IMR-90 (cell line): ENCODE results near the gene MRPL38. TPM values are rescaled to one million over a fixed set of nuclear protein-coding genes. Genes with fewer than 3 reads are reported as not detected.
"Not testable (repeated sequence)": the region's sequence is repeated elsewhere in the genome, so short reads cannot be mapped to it uniquely, and the experiment has no call there.

Source experiments
- ATAC-seq: fragments of 200-7000 bp; cut with Tn5 transposase; 2 replicates; pipeline ENCODE4 v1.9.1; 2020; ENCODE audit warnings: low read depth, mild to moderate bottlenecking, moderate library complexity
- BruUV-seq: library from RNA; stranded (reverse); fragments of 400-500 nt; replicated peaks from 2 replicates; lab custom pipeline; 2021; lab: Mats Ljungman, UMichigan
- CTCF ChIA-PET: fragments of 300-600 bp; formaldehyde crosslinking; extraction: SDS; loops from one replicate; lab custom pipeline; 2021; ENCODE audit warnings: antibody characterized with exemption; lab: Yijun Ruan, JAX
- POLR2A ChIA-PET: fragments of 300-600 bp; sonication (Branson Sonifier 250); formaldehyde crosslinking; loops from one replicate; lab custom pipeline; 2022; ENCODE audit warnings: antibody characterized with exemption; ENCODE audit not compliant: unreplicated experiment; lab: Charles Lee
- DNase-seq: peaks from one replicate; pipeline ENCODE4 v3.0.0; 2013
- H2AFZ ChIP-seq: replicated peaks from 2 replicates; pipeline ENCODE3; 2013; ENCODE audit warnings: low read length, mild to moderate bottlenecking; ENCODE audit not compliant: poor library complexity
- H2AK5ac ChIP-seq: 2 replicates; pipeline ENCODE4 v1.6.1; 2013; ENCODE audit warnings: low read depth, low read length, inconsistent platforms
- H2AK9ac ChIP-seq: replicated peaks from 2 replicates; pipeline ENCODE3; 2013; ENCODE audit warnings: mild to moderate bottlenecking, low read depth, low read length, moderate library complexity; ENCODE audit not compliant: poor library complexity
- H2BK120ac ChIP-seq: 2 replicates; pipeline ENCODE4 v1.6.1; 2013; ENCODE audit warnings: low read depth, low read length, inconsistent platforms
- H2BK15ac ChIP-seq: 3 replicates; pipeline ENCODE4 v1.6.1; 2013; ENCODE audit warnings: low read depth, low read length, inconsistent platforms
- H2BK20ac ChIP-seq: 2 replicates; pipeline ENCODE4 v1.6.1; 2013; ENCODE audit warnings: low read depth, mild to moderate bottlenecking, inconsistent platforms, low read length, moderate library complexity
- H2BK5ac ChIP-seq: 2 replicates; pipeline ENCODE4 v1.6.1; 2013; ENCODE audit warnings: mild to moderate bottlenecking, low read depth, low read length, inconsistent platforms; ENCODE audit not compliant: poor library complexity, severe bottlenecking
- H3K14ac ChIP-seq: replicated peaks from 2 replicates; pipeline ENCODE4 v1.6.1; 2013; ENCODE audit warnings: low read depth, low read length, inconsistent platforms
- H3K18ac ChIP-seq: 2 replicates; pipeline ENCODE4 v1.6.1; 2013; ENCODE audit warnings: low read depth, low read length, control low read depth
- H3K23ac ChIP-seq: 2 replicates; pipeline ENCODE4 v1.6.1; 2013; ENCODE audit warnings: low read depth, low read length, inconsistent platforms
- H3K27ac ChIP-seq: 2 replicates; pipeline ENCODE4 v1.5.1; 2013; ENCODE audit warnings: mild to moderate bottlenecking, control low read depth, low read length; ENCODE audit not compliant: insufficient read depth
- H3K27me3 ChIP-seq: 2 replicates; pipeline ENCODE4 v1.6.1; 2013; ENCODE audit warnings: low read length; ENCODE audit not compliant: control insufficient read depth, insufficient read depth
- H3K36me3 ChIP-seq: 2 replicates; pipeline ENCODE4 v1.6.1; 2013; ENCODE audit warnings: low read length, mixed read lengths; ENCODE audit not compliant: control insufficient read depth, insufficient read depth
- H3K4ac ChIP-seq: 2 replicates; pipeline ENCODE4 v1.6.1; 2013; ENCODE audit warnings: low read depth, low read length, inconsistent platforms
- H3K4me1 ChIP-seq: 2 replicates; pipeline ENCODE4 v1.6.1; 2013; ENCODE audit warnings: low read length, mixed read lengths; ENCODE audit not compliant: control insufficient read depth, insufficient read depth
- H3K4me2 ChIP-seq: 2 replicates; pipeline ENCODE4 v1.6.1; 2013; ENCODE audit warnings: low read depth, mild to moderate bottlenecking, control low read depth, low read length, moderate library complexity
- H3K4me3 ChIP-seq: 2 replicates; pipeline ENCODE4 v1.5.1; 2013; ENCODE audit warnings: low read depth, mild to moderate bottlenecking, control low read depth, low read length, moderate library complexity; ENCODE audit not compliant: insufficient read depth
- H3K56ac ChIP-seq: 2 replicates; pipeline ENCODE4 v1.6.1; 2013; ENCODE audit warnings: low read length, inconsistent platforms; ENCODE audit not compliant: insufficient read depth; ENCODE audit errors: extremely low read depth
- H3K79me1 ChIP-seq, 2 experiments: 2 replicates each; pipeline ENCODE4 v1.6.1; 2013; ENCODE audit warnings: low read length in 2 of 2, inconsistent platforms in 1 of 2, low read depth in 1 of 2
- H3K9ac ChIP-seq: 2 replicates; pipeline ENCODE4 v1.6.1; 2013; ENCODE audit warnings: low read depth, low read length, control low read depth
- H3K9me1 ChIP-seq: 2 replicates; pipeline ENCODE4 v1.6.1; 2013; ENCODE audit warnings: low read length, inconsistent platforms; ENCODE audit not compliant: insufficient read depth
- H3K9me3 ChIP-seq: 2 replicates; pipeline ENCODE4 v1.6.1; 2013; ENCODE audit warnings: low read length; ENCODE audit not compliant: control insufficient read depth, insufficient read depth
- H4K20me1 ChIP-seq: 2 replicates; pipeline ENCODE4 v1.6.1; 2013; ENCODE audit warnings: low read length, inconsistent platforms; ENCODE audit not compliant: insufficient read depth
- H4K5ac ChIP-seq: 2 replicates; pipeline ENCODE4 v1.6.1; 2013; ENCODE audit warnings: mild to moderate bottlenecking, low read depth, low read length, control low read depth
- H4K8ac ChIP-seq, 2 experiments: 2 replicates each; pipeline ENCODE4 v1.6.1; 2013; ENCODE audit warnings: low read depth in 2 of 2, low read length in 2 of 2, control low read depth in 1 of 2, inconsistent platforms in 1 of 2
- H4K91ac ChIP-seq: 2 replicates; pipeline ENCODE4 v1.6.1; 2013; ENCODE audit warnings: low read depth, low read length, inconsistent platforms; ENCODE audit not compliant: insufficient read depth
- BHLHE40 ChIP-seq: fragments of 150-350 bp; IDR thresholded peaks from 2 replicates; pipeline ENCODE4 v1.6.1; 2016; ENCODE audit warnings: mild to moderate bottlenecking, low read depth, low read length
- CEBPB ChIP-seq: IDR thresholded peaks from 2 replicates; pipeline ENCODE4 v1.6.1; 2012; ENCODE audit warnings: low read depth, low read length, improper control_type of control experiment
- RAD21 ChIP-seq: IDR thresholded peaks from 2 replicates; pipeline ENCODE4 v1.6.1; 2012; ENCODE audit warnings: low read length, improper control_type of control experiment
- WGBS, 2 experiments: methylation state at CpG; one replicate each; pipeline versions ENCODE4 v1.1.5 to v1.1.7; 2013; ENCODE audit warnings: missing lambda C conversion rate in 2 of 2; ENCODE audit not compliant: insufficient read length in 1 of 2; ENCODE audit errors: extremely low coverage in 2 of 2; 5-methylcytosine and 5-hydroxymethylcytosine counted together
- dilution Hi-C: fragments of 300-500 bp; cut with HindIII; formaldehyde crosslinking; loops from one replicate; pipeline ENCODE4 v1.14.3; 2018; ENCODE audit warnings: low sequenced_read_pairs; ENCODE audit not compliant: unreplicated experiment
- in situ Hi-C: fragments of 300-500 bp; cut with MboI; formaldehyde crosslinking; loops from 3 replicates; pipeline ENCODE4 v1.14.3; 2019; ENCODE audit warnings: low sequenced_read_pairs, inconsistent platforms, mixed read lengths
- intact Hi-C: fragments of 100-400 bp; cut with micrococcal nuclease; formaldehyde crosslinking; loops from 2 replicates; pipeline ENCODE4 v1.10.0; 2022
- polyA plus RNA-seq, 3 experiments: library from polyadenylated mRNA; depleted of rRNA; stranded (reverse); fragments of >200 nt; gene quantifications; 2 replicates each; pipeline ENCODE4 v1.2.3, GENCODE V29; 2012; ENCODE audit warnings: low replicate concordance in 1 of 3
- total RNA-seq: library from RNA; depleted of rRNA; stranded (reverse); fragments of >200 nt; gene quantifications from 2 replicates; pipeline ENCODE4 v1.2.3, GENCODE V29; 2012

MRPL38 gene
- total and polyA plus RNA-seq, 2 of the 4 experiments (the other 2 are of a cell fraction) = 13.3 to 42.5 TPM

GRCh38 chr17:75853433-75853832 is 51.3 kb downstream of the MRPL38 start:
- Histone ChIP-seq H3K27me3 (no peaks in the 10 kb centered on the region), H3K79me1 (peaks cover 6 to 29% of the 10 kb centered on the region in 2 experiments; a peak in 3 of 4 replicates), H2BK20ac (no peak overlapping the region), H3K9me1 (peaks cover 7% of the 10 kb centered on the region), H3K4me1 (peaks cover 11% of the 10 kb centered on the region), H3K14ac (no peak overlapping the region), H2AK5ac (no peak overlapping the region), H2BK5ac (no peak overlapping the region), H3K18ac (no peak overlapping the region), H4K8ac (no peak overlapping the region), H3K4me2 (no peak overlapping the region), H3K23ac (no peak overlapping the region), H3K9ac (no peak overlapping the region), H4K20me1 (peaks cover 10% of the 10 kb centered on the region), H2AK9ac (no peak overlapping the region), H3K9me3 (no peaks in the 10 kb centered on the region), H3K56ac (no peak overlapping the region), H2BK120ac (no peak overlapping the region), H3K36me3 (peaks cover 26% of the 10 kb centered on the region), H2AFZ (no peak overlapping the region), H3K27ac (no peak overlapping the region), H3K4ac (no peak overlapping the region), H4K91ac (no peak overlapping the region), H2BK15ac (no peak overlapping the region), H3K4me3 (no peak overlapping the region), H4K5ac (no peak overlapping the region)
- ChIA-PET POLR2A (interaction anchor here (0.6 kb wide), 2 partner anchors 12 to 79 kb away, joined by 3 read pairs; no protein-coding TSS in a partner anchor), CTCF (no interaction called here)
- dilution Hi-C loops (no loop called here), intact Hi-C loops (no loop called here), in situ Hi-C loops (no loop called here)
- peak; percentile 60 for DNase-seq
- BruUV-seq = no TSS peak
- ATAC-seq = no peak
- TF ChIP-seq CEBPB (peak; percentile 68; the same call in 1 of the 2 replicates), BHLHE40 (peak; percentile 35; the same call in 1 of the 2 replicates), RAD21 (no peak)
- no CpG with 5 or more reads among the region's 7 CpGs for WGBS, 2 experiments

- H3K14ac ChIP-seq, DNase-seq, H2BK120ac ChIP-seq, H2AK9ac ChIP-seq, H2BK15ac ChIP-seq, ATAC-seq, H2AK5ac ChIP-seq, H4K91ac ChIP-seq, intact Hi-C loops, H3K27me3 ChIP-seq, H2AFZ ChIP-seq, H2BK20ac ChIP-seq, H4K8ac ChIP-seq, H3K18ac ChIP-seq, H3K4ac ChIP-seq, H3K9ac ChIP-seq, POLR2A ChIA-PET, dilution Hi-C loops, H3K9me1 ChIP-seq, H3K9me3 ChIP-seq, H4K5ac ChIP-seq, H3K56ac ChIP-seq, BruUV-seq, in situ Hi-C loops, H2BK5ac ChIP-seq, H3K23ac ChIP-seq, CTCF ChIA-PET, H3K4me3 ChIP-seq, H3K4me2 ChIP-seq, H3K27ac ChIP-seq: not testable (repeated sequence)
- peaks cover 43% of the 10 kb centered on the region for H3K36me3 ChIP-seq
- H4K20me1 ChIP-seq = peaks cover 13% of the 10 kb centered on the region
- peaks cover 6 to 29% of the 10 kb centered on the region in 2 experiments; a peak in 3 of 4 replicates for H3K79me1 ChIP-seq
- 99% methylated on average over 13 of the region's 15 CpGs; no CpG with 5 or more reads in 1 of the 2 experiments for WGBS, 2 experiments
- peaks cover 11% of the 10 kb centered on the region for H3K4me1 ChIP-seq
These were observed 53.0 kb downstream of the MRPL38 start for GRCh38 chr17:75851693-75851991.
